DMS 273 (cell line): ENCODE data around the gene GJD3.

ENCODE experiments used
- DNase-seq: peaks from one replicate; lab custom pipeline; 2025; ENCODE audit not compliant: unreplicated experiment; lab: John Stamatoyannopoulos, UW

Gene GJD3

DNA sequence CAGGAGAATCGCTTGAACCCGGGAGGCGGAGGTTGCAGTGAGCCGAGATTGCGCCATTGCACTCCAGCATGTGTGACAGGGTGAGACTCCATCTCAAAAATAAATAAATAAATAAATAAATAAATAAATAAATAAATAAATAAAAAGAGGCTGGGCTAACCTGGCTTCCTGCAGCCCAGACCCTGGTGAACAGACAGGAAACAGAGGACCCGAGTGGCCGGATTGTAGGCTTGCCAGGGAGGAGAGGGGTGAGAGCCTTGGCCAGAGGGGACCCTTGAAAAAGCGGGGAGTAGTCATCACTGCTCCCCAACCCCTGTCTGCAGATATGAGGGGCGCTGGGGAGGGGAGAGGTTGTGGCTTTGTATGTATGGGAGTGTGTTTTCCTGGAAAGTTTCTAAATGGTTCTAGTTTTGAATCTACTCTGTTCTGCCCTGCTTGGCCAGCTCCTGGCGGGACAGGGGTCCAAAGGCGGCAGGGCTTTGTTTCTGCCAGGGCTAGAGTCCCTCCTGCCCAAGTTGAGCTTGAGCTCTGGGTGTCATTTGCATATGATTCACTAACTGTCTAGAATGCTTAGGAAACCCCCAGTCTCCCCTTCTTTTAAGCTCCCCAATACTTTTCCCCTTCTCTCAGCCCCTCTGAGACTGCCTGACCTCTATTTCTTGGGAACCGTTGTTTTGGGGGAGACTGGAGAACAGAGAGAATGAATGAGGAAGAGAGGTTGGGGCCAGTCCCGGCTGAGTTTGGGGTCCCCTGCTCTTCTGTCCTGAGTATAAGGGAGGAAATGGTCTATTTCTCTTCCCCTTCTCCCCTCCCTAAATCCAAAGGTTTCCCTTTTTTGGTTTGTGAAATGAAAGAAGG is 39.2 kb downstream of the GJD3 start:
- no peak for DNase-seq

DNA sequence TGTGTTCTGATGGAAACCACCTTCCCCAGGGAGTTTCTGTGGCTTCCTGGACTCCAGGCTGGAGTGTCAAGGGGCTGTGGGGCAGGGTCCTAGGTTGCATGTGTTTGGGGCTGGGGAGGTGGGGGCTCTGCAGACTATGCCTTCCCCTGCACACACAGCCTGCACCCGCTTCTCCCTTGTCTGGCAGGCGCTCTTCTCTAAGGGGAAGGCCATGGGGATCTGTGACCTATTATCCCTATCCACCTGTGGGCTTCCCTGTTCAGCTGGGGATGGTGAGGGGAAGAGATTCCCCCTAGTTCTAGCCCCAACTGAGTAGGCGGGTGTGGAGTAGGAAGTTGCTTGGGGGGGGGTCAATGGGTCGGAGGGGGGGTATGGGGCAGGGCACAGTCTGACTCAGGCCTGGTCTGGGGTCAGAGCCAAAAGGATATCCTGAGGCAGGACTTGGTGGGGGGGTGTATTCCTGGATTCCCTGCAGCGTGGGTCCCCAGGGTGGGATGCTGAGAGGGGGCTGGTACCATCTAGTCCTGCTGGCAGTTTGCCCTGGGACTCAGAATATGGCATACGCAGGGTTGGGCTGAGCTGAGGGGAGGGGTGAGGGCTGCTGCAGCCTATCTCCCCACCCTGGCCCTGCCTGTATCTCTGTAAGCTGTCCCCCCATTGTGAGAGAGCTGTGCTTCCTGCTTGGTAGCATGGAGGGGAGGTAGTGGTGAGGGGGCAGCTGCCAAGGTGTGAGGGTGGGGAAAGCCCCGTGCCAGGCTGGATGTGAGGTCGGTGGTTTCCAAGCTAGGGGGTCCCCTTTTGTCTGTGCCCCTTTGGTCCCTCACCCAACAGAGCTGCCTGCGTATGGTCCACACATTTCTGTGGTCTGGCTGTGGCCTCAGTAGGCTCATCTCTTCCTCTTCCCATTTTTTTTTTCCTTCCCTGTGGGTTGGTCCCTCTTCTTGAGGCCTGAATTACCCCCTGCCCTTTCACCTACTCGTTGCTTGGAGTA is 40.9 kb downstream of the GJD3 start:
- DNase-seq, result peak; percentile 60

DNA sequence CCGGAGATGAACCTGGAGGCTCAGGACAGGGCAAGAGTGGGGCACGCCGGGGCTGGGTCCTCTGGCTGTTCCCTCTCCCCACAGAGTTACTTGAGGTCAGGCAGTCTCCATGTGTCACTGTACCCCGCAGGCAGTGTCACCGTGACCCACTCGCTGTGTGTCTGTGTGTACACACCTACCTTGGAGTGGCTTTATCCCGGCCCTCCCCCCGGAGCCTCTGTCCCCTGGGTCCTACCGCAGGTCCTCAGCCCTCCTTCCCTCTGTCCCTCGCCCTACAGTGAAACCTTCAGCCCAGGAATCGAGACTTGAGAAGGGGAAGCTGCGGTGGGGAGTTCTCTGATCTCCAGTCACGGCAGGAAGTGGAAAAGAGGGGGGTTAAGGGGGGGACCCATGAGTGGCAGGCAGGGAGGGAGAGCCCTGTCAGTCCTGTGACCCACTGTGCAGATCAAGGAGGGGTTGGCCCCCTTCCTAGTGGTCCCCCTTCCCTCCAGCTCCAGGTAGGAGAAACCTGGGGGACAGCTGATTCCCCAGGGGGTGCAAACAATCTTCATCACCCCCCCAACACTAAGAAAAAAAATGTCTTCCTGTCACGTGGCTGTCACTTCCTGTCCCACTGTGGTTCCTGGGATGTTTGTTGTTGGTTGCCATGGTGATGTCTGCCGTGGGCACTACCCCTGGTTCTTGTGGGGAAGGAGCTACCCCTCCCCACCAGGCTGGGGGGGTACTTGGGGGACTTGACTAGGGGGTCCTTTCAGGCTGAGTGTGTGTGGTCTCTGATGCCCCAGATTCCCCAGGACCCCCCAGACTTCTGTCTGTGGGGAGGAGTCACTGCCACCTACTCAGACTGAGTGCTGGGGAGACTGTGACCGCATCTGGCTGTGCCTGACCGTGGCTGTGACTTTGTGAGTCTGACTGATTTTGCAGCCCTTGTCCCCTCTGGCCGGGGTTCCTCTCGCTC is 41.9 kb downstream of the GJD3 start:
- DNase-seq, result peak; percentile 66

DNA sequence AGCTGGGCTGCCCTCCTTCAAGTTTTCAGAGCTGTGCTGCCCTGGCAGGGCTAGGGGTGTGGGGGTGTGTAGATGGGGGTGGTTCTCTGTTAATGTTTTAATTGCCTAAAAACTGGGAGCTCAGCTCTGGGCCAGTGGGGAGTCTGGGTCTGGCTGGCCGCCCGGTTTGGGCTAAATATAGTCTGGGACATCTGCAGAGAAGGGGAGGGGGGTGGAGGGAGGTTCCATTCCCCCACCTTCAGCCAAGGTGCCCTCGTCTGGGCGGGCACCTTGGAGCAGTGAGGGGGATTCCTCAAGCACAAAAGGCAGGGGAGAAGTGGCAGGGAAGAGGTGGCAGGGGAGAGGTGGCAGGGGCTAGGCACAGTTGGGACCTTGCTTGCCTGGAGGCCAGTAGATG is 42.6 kb downstream of the GJD3 start:
- peak; percentile 88 for DNase-seq

DNA sequence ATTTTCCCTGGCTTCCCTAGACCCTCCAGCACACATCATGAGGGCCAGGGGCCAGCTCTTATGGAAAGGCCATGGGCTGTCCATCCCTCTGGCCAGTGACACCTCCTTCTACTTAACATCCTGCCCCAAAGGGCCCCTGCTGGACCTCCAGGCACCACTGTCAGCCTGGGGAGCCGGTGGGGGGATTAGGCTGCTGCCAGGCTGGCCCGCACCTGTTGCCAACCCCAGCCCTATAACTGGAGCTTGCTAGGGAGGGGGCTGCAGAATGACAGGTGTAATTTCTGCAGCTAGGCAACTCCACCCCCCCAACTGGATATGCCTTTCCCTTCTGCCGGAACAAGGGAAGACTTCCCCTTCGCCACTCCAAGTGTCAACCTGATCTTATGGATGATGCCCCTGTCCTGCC is 43.0 kb downstream of the GJD3 start:
- peak; percentile 85 for DNase-seq

DNA sequence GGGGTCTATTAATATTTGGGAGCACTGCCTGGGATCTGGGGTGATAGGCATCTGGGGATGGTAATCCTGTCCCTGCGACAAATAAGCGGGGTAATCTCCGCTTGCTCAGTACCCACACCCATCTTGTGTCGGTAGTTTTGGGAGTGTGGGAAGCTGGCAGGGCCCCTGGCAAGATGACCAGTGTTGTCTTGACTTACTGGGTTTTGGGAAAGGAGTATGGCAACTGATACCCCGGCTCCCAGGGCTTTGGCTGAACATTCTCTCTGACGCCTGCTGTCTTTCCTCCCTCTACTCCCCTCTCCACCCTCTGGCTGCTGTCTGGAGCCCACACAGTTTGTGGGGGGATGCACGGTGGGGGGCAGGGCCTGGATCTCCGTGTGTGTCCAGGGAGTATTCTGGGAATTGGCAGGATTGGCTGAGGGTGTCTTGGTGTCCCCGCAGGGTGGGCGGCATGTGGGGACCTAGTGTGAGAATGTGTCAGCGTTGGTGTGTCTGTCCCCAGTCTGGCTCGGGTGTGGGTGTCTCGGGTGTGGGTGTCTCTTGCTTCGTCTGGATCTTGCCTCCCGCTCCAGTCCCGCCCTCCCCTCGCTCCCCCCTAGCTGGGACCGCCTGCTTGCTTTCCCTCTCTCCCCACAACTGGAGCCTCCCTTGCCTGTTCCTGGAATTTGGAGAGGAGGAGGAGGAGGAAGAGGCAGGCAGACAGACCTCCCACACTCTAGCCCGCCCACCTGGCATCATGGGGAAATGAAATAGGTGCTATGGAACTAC is 43.6 kb downstream of the GJD3 start:
- DNase-seq, result peak; percentile 86

DNA sequence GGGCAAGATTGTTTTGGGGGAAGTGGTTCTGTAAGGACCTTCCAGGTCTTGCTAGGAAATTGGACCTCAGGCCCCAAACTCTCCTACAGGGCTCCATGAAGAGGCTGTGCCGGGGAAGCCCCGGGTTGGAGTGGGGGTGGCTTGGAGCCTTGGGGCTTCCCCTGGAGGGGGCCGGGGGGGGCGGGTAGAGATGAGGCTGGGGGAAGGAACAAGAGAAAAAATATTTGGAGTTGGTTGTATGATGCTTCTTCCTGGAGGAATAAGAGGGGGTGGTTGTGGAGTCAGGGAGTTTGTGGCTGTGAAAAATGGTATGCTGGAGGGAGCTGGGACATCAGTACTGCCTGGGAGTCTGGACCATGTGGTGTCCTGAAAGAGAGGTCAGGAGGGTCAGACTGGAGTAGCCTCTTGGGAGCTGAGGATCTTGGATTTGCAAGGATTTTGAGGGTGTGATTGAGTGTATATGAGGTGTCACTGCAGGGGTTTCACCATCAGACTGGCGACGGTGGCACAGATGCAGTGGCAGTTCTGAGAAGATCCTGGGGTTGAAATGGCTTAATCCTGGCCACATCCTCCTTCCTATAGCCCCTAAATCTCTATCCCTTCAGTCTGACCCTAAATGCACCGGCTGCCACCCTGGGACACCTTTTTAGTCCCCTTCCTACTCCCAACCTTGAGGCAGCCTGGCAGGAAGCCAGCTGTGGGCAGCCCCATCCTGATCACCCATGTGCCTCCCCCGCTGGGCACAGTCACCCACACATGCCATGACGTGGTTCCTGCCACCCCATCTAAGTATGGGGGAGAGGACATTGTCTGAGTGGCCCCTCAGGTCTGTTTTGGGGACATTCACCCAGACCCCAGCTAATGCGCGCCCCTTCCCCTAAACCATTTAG is 44.6 kb downstream of the GJD3 start:
- DNase-seq, result peak; percentile 34

DNA sequence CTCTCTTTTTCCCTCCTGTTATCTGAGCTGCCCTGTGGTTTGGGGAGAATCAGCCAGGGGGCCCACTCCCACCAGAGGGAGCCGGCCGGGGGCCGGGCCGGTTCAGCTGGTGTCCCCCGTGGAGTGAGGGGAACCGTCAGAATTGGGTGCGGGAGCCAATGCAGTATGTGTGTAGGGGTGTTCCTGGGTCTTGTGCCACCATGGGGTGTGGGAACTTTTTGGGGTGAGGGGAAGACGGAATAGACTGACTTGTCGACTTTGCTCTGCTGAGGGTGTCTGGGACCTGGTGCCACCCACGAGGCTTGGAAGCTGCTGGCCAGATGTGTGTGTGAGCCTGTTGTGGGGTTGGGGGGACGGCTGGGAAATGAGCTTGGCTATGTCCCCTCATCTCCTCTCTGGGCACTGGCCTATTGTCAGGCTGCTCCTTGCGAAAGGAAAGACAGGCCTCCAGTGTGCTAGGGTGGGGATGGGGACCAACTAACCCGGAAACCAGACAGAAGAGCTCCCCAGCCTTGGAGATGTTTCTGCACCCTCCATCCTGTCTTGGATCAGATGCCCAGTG is 45.6 kb downstream of the GJD3 start:
- peak; percentile 41 for DNase-seq

DNA sequence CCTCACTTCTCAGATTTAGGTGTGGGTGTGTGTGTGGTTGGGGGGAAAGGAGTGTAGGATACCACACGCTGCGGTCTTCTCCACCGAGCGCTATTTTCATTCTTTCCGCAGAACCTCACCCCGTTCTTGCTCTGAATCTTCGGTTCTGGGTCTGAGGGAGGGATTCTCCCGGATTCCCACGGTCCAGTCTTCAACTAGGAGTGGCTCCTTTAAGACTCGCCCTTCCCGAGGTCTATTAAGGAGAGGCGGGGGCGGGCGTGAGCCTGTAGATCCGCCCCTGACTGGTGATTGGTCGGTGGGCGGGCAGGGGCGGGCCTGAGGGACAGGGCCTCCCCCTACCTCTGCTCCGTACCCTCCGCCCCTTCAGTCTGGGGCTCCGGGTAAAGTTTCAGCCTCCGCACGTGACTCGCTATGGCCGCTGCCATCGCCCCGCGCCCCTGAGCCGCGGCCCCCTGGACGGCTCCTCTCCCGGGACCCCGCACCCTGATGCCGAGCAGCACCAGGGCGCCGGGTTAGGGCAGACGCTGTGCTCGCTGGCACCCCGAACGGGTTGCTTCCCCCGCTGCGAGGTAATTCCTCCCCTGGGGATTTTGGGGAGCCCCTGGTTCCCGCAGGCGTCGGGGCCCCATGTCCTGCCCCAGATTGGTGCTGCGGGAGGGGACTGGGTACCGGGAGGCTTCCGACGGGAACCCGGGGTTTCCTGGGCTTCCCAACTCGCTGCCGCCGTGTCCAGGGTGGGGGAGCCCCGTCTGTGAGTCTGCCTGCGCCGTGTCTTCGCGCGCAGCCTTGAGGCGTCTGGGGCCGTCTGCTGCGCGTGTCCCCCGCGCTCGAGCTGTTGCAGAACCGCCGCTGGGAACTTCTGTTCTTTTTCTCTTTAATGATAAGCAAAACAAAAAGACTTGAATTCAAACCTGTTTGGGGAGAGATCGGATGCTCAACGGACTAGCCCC is 46.4 kb downstream of the GJD3 start:
- DNase-seq, result peak; percentile 98

DNA sequence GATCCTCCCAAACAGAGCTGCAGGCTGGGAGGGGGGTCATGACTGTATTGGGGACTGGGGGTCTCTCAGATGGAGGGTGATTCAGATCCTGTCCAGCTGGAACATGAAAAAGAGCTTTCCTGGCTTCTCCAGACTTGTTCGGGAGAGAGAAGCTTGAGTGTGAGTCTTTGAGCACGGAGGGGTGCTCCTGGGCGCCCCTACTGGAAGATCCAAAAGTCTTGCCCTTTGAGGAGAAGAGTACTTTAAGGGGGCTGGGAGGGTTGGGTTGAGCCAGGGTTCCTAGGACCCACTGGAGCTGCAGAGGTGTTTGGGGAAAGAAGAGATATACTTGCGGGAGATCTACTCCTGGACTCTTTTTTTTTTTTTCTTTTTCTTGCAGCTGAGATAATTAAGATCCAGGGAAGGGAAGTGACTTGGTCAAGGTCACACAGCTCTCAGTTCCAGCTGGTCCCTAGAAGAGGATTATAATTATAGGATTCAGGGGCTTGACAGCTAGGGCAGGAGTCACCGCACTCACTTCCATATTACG is 47.1 kb downstream of the GJD3 start:
- DNase-seq, result peak; percentile 84

DNA sequence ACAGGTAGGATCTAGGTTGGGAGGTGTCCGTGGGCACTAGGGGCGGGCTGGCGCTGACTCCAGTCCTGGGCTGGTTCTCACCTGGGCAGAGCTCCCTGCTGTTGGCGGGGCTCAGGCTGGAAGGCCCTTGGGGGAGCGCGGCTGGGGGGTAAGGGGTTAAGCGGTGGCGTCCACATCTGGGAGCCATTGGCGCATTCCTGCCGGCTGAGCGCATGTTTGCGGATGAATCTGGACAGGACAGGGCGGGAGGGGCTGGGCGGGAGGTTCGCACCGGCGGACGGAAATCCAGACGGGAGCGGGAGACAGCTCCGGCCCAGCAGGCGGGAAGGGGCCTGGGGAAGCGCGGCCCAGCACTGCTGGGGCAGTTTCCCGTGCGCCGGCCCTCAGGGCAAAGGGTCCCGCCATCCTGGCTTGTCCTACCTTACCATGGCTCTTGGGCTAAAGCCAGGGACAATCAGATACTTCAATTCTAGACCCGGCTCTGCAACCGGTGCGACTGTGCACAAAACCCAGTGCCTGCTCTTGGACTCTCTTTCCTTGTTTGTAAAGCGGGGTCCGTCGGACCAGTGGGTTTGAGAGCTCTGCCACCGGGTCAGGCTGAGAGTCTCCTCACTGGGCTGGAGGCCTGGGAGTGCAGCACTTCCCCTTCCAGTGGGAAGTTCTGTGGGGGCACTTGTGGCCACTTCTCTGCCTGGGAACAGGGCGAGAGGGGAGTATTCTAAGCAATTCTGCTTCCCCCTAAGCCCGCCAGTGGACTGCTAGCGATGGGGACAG is 47.8 kb downstream of the GJD3 start:
- peak; percentile 67 for DNase-seq

DNA sequence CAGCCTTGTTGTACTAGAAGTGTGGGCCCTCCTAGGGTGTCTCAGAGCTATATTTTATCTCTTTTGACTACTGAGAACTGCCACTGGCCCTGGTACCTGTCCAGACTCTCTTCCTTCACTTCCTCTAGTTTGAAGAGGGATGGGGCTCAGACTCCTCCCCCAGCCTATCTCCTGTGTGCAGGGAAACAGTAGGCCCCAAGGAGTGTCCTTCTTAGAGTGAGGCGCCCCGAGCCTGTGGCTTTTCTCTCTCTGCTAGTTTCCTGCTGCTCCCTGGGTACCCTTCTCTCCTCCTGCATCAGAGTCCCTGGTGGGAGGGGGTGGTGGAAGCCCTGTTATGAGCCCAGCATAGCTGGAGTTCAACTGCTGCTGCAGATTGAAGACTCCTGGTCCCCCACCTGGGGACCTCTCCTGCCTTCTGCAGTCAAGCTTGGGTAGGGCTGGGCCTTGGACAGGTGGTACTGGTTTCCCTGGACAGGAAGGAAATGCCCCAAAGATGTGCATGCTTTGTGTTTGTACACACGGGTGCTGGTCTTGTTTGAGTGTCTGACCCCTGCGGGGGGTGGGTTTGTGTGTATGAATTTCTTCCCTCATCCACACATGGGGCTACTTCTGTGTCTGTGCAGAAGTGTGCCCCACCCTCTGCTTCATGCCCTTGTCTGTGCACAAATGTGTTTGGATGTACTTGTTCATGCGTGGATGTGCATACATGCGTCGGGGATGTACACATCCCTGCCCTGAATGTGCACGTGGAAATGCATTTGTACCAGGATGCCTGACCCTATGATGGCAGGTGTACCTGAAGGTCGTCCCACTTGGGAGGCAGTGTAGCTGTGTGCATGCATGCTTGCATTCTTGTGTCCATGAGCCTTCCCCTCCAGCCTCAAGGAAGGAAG is 48.6 kb downstream of the GJD3 start:
- no peak for DNase-seq

DNA sequence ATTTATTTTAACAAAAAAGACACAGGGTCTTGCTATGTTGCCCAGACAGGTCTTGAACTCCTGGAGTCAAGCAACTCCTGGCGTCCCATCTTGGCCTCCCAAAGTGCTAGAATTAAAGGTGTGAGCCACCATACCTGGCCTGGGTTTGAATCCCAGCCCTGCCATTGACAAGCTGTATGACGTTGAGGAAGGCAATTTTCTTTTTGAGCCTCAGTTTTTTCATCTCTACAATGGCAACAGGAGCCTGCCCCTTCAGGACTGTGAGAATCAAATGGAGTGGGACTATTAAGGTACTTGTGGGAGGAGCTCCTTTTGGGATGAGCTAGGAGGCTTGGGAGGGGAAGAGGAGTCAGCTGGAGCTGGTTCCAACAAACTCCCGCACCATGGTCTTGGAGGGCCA is 49.3 kb downstream of the GJD3 start:
- DNase-seq, result no peak

DNA sequence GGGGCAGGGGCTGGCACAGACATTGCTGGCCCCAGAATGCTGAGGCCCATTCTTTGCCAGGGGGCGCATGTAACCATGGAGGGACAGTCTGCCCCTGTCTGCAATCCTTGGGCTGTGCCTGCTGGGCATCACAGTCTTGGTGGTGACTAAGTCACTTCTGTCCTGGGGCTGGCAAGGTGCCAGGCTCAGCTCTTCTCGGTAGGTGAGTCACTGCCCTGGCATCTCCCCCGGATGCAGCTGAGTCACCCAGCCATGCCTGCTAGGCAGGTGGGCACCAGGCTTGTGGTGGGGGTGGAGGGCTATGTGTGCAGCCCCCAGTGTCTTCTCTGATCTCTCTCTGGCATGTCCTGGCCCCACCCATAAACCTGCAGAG is 50.0 kb downstream of the GJD3 start:
- peak; percentile 91 for DNase-seq
